GM19351 (cell line): Measurements from ENCODE around the gene TSGA10IP.
A peak's percentile ranks its signal among the peaks of the same experiment; 100 is the strongest.

Experiments used
- ATAC-seq: cut with Tn5 transposase; IDR thresholded peaks from one replicate; pipeline ENCODE4 v1.9.1; 2021; ENCODE audit warnings: mild to moderate bottlenecking, moderate library complexity; ENCODE audit not compliant: unreplicated experiment

TSGA10IP gene

GRCh38 chr11:65973439-65974110 lies 28.3 kb downstream of the TSGA10IP start:
- no peak for ATAC-seq

GRCh38 chr11:65975771-65976170 lies 30.5 kb downstream of the TSGA10IP start:
- ATAC-seq = no peak

- ATAC-seq = no peak
These were observed 31.2 kb downstream of the TSGA10IP start for GRCh38 chr11:65976216-65977176.

- ATAC-seq = no peak
These were observed 32.5 kb downstream of the TSGA10IP start for GRCh38 chr11:65977621-65978390.

GRCh38 chr11:65978391-65979238 lies 33.3 kb downstream of the TSGA10IP start:
- no peak for ATAC-seq

GRCh38 chr11:65979261-65979759 lies 34.0 kb downstream of the TSGA10IP start:
- no peak for ATAC-seq

- no peak for ATAC-seq
These were observed 35.9 kb downstream of the TSGA10IP start for GRCh38 chr11:65981101-65981740.

- no peak for ATAC-seq
These were observed 36.9 kb downstream of the TSGA10IP start for GRCh38 chr11:65981972-65982823.

- ATAC-seq = no peak
These were observed 37.7 kb downstream of the TSGA10IP start for GRCh38 chr11:65982824-65983588.

GRCh38 chr11:65983589-65983987 lies 38.3 kb downstream of the TSGA10IP start:
- no peak for ATAC-seq

- no peak for ATAC-seq
These were observed 42.1 kb downstream of the TSGA10IP start for GRCh38 chr11:65987336-65987735.

GRCh38 chr11:65988791-65989592 lies 43.7 kb downstream of the TSGA10IP start:
- ATAC-seq = peak; percentile 71

- ATAC-seq = no peak
These were observed 46.8 kb downstream of the TSGA10IP start for GRCh38 chr11:65992056-65992455.

- no peak for ATAC-seq
These were observed 52.0 kb downstream of the TSGA10IP start for GRCh38 chr11:65997286-65997685.

- ATAC-seq = peak; percentile 73
These were observed 56.8 kb downstream of the TSGA10IP start, which contains the start of the genes BANF1 and EIF1AD for GRCh38 chr11:66001942-66002647. BANF1 (plus strand) TSS chr11:66002503; CDS start chr11:66003251, 748 bp downstream. EIF1AD (minus strand) TSS chr11:66002157; CDS start chr11:66000389, 1,768 bp downstream.

GRCh38 chr11:66002648-66003225 lies 57.5 kb downstream of the TSGA10IP start:
- ATAC-seq = peak; percentile 48
